GM21515 (cell line): ENCODE measurements around the gene ALDH1L1.

ENCODE experiments used
- ATAC-seq: cut with Tn5 transposase; IDR thresholded peaks from one replicate; pipeline ENCODE4 v1.9.1; 2021; ENCODE audit not compliant: unreplicated experiment

ALDH1L1 gene

DNA sequence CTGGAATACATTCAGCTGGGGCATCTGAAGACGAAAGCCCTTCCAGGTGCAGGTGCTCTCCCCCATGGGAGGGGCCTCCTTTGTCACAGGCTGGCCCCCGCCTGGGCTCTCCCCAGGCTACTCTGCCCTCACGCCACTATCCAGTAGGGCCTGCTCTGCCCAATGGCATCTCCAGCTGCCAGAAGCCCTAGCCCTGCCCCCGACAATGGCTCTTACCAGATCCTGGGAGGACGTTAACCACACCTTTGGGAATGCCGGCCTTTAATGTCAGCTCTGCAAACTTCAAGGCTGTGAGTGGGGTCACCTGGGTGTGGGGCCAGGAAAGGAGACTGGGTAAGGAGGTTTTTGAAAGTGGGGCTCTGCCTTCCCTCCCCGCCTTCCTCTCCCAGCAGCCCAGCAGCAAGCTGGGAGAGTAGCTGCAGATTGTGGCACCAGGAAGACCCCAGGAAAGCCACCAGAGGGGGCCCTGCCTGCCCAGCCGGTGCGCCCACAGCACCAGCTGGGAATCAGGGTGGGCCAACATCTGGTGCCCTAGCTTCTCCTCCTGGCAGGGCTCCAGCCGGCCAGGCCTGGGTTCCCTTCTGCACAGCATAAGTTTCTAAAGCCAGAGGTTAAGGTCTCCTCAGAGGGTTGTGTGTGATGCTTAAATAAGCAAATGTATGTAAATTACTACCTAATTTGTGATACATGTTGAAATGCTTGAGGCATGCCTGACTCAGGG, 56.1 kb downstream of the ALDH1L1 start:
- ATAC-seq: no peak

- no peak for ATAC-seq
These were observed 58.8 kb downstream of the ALDH1L1 start for GRCh38 chr3:126121632-126122031.

- ATAC-seq: no peak
These were observed 59.3 kb downstream of the ALDH1L1 start for GRCh38 chr3:126121074-126121473.

GRCh38 chr3:126119976-126120375, 60.4 kb downstream of the ALDH1L1 start:
- no peak for ATAC-seq

GRCh38 chr3:126119008-126119675, 61.2 kb downstream of the ALDH1L1 start:
- ATAC-seq: no peak

DNA sequence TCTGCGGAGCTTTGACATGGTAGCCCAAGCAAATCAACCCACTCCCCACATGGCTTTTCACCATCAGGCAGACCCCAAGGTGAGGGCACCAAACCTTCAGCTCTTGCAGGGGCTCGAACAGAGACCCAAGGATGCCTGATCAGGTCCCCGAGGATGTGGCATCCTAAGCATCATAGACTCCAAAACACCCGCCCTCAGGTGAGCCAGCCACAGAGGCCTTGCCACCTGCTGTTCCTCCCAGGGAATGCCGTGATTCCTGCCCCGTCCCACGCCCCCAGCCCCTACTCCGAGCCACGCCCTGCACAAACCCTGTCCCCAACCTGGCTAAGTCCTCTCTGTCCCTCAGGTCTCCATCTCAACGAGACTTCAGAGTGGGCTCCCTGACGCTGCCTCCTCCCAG, 61.8 kb downstream of the ALDH1L1 start:
- ATAC-seq: no peak

DNA sequence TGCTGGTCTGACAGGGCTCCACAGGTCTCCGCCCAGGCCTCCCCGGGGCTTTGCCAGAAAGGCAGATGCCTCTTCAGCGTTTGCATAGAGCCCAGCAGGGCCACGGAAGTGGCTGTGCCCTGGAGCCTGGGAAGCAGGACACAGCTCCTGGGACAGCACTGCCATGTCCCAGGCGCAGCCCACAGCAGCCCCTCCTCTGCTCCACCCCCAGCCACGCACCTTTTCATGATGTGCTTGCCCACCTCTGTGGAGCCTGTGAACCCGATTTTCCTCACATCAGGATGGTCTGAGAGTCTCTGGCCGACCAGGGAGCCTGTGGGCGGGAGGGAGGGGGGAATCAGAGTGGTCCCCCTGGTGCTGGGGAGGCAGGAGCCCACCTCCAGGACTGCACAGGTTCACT, 62.6 kb downstream of the ALDH1L1 start:
- ATAC-seq: no peak

- no peak for ATAC-seq
These were observed 63.2 kb downstream of the ALDH1L1 start for GRCh38 chr3:126117212-126117611.

- ATAC-seq: no peak
These were observed 63.9 kb downstream of the ALDH1L1 start for GRCh38 chr3:126116526-126116925.

DNA sequence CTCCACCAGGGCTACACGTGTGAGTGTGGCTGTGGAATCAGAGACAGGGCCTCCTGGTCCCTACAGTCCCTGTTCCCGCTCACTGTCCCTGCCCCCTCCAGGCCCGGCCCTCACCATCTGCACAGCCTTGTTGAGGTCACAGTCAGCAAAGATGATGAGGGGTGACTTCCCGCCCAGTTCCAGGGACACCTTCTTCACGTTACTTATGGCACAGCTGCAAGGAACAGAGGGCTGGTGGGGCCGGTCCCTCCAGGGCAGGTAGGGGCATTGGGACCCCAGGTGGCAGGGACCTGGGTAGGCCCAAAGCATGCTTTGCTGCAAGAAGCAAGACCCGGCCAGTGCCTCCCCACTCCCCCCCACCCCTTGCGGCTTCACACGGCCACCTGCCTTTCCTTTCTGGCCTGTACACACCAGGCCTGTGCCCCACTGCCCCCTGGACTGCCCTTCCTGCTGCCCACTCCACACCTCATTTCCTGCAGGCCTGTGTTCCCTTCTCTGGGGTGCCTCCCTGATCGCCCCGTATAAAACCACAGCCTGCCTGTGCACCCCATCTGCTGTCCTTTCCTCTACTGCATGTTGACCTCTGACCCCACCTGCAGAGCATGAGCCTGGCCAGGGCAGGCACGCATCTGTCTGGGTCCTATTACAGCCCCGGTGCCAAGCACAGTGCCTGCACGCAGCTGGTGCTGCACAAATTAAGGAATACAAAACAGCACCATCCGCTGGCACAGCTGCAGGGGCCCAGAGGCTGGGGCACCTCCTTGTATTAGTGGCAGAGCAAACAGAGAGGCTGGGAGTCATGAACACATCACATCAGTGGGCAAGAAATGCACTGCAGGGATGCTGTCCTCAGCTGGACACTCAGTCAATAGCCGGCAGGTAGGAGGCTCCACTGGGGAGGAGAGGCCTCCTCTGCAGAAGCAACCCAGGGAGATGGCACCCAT, 65.7 kb downstream of the ALDH1L1 start:
- ATAC-seq: no peak

DNA sequence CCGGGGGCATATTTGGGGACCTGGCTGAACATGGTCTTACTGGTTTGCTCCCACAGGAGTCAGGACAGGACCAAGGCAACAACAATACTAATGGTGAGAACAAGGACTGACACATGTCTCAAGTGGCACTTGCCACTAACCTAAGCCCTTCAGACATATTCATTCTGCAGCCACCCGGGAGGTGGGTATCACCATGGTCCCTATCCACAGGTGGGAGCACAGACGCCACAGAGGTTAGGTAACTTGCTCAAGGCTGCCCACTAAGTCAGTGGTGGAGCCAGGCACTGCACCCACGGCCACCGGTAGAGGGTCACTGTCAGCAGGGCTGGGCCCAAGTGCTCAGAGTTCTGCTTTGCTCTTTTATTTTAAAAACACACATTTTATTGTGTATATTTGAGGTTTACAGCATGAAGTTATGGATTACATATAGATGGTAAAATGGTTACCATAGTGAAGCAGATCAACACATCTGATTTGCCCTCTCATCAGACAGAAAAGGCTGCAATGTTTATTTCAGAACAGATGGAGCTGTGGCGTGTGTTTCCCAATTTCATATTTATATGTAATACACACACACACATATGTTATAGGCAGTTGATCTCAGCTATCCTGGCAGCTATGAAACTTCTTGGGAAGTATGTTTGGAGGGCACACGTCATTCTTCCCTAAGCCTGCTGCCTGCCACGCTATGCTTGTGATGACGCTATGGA, 66.5 kb downstream of the ALDH1L1 start:
- ATAC-seq: no peak

DNA sequence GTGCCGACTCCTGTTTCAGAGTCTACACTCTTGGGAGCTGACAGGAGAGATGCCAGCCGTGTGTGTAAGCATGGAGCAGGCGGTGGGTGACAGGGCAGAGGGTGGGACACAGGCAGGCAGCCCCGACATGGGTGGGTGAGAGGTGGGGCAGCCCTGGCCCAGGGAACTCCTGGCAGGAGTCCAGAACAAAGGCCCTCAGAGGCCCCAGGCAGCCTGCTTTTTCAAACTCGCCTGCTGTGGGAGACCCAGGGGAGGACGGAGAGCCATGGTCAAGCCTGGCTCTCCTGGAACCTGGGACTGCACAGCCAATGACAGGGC, 67.2 kb downstream of the ALDH1L1 start:
- ATAC-seq: no peak

DNA sequence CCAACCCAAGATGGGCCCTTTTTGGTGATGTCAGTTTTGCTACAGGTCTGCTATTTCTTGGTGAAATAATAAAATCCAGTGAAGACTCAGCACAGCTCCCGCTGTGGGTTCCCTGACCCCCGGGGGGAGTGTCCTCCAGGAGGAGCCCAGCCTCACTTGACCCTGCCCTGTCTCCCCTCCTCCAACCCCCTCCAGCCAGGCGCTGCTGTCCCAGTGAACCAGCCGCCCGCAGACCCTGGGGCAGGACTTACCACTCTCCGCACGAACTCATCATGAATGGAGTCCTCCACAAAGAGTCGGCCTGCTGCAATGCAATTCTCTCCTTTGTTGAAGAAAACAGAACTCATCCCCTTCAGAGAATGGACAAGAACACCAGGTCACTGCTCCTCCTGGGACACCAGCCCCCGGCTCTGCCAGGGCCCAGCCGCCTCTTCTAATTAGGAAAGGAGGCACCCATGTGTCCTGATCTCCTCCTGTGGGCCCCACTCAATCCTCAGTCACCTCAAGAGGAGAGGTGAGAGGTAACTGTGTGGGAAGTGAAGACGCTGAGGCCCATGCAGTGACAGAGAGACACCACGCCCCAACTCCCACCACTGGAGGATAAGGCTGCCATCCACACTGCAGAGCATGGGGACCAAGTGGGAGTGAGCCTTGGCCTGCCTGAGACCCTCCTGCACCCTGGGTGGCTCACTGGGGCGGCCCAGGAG, 67.7 kb downstream of the ALDH1L1 start:
- no peak for ATAC-seq

DNA sequence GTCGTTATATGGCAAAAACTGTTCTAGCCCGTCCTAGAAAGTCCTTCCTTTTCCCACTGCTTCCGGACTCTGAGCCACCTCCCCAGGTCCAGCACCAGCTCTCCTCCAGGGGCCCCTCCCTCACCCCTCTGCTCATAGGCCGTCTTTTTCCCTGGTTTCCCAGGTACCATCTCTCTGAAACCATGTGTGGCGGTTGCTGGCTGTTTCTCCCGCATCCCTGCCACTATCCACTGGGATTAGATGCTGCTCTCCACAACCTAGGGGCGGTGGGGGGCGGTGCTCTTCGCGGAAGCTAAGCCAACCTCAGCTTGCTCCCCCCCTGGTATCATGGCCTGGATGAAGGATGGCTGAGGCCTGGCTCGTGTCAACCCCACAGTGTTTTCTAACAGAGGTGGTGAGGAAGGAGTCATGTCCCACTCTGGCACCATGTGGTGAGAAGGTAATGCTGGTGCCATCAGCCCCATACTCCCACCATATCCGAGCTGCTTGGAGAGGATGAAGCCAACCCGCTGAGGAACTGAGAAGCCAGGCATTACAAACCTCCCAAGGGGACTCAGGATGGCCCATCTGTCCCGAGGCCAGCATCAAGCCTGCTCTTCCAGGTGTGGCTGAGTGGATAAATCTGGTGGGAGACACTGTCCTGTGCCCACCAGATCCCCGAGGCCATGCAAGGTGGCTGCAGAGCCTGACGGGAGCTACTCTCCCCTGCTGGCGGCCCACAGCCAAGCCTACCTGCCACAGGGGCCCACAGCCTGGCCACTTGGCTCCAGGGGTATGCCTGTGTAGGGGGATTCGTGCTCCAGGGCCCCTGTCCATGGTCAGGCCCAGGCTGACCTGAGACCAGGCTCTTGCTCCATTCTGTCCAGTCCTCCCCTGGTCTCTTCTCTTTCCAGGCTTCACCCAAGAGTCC, 68.6 kb downstream of the ALDH1L1 start:
- no peak for ATAC-seq

GRCh38 chr3:126111126-126111551, 69.2 kb downstream of the ALDH1L1 start:
- no peak for ATAC-seq

DNA sequence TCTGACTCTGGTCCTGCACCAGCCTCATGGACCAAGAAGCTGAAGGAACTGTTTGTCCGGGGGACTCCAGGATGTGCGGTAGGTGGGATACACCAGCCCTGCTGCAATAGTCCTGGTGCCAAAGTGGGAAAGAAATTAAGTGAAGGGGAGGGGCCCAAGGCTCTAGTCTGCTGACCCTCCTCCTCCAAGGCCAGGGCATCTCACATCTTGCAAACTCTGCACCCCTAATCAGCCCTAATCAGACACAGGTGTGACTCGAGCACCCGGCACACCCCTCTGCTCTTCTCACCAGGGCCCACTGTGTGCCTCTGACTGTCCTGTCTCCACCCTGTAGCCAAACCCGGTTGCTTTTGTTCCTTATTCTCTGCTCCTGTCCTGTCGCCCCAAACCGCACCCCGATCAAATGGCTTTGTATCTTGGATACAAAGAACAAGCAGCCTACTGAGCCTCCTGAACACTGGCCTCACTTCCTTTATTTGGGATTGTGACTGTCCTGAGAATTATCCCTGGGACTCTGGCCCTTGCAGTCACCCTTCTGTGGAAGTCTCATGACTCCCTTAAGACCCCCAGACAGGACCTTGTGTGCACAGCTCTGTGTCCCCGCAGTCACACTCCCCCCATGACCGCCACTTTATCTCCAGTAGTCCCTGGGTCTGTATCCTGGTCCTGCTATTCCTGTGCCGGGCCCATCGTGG, 69.8 kb downstream of the ALDH1L1 start:
- no peak for ATAC-seq

- no peak for ATAC-seq
These were observed 70.5 kb downstream of the ALDH1L1 start for GRCh38 chr3:126109880-126110235.

- ATAC-seq: no peak
These were observed 71.1 kb downstream of the ALDH1L1 start for GRCh38 chr3:126109146-126109879.
